ENCODE measurements around the gene LRIT3. TPM values are rescaled to one million over a fixed set of nuclear protein-coding genes. Genes with fewer than 3 reads are reported as not detected.

The LRIT3 gene
- total RNA-seq, 1 experiment from 2014 or later = not detected

- no peak for DNase-seq (ENCODE audit: low spot score)
Observed at GRCh38 chr4:109908731-109909130, 60.8 kb downstream of the LRIT3 start.

GRCh38 chr4:109910256-109910655 is 62.3 kb downstream of the LRIT3 start:
- DNase-seq (ENCODE audit: low spot score) = no peak

GRCh38 chr4:109912706-109913595 is 65.0 kb downstream of the LRIT3 start, which contains the start of gene EGF:
Gene EGF (plus strand): TSS chr4:109912883. CDS start chr4:109913336, 453 bp downstream.
- DNase-seq (ENCODE audit: low spot score) = peak; percentile 53

GRCh38 chr4:109913596-109914241 is 65.8 kb downstream of the LRIT3 start:
- no peak for DNase-seq (ENCODE audit: low spot score)

- no peak for DNase-seq (ENCODE audit: low spot score)
Observed at GRCh38 chr4:109914322-109914721, 66.4 kb downstream of the LRIT3 start.

GRCh38 chr4:109915385-109916026 is 67.6 kb downstream of the LRIT3 start:
- DNase-seq (ENCODE audit: low spot score) = no peak

- DNase-seq (ENCODE audit: low spot score) = no peak
Observed at GRCh38 chr4:109916027-109916409, 68.1 kb downstream of the LRIT3 start.

GRCh38 chr4:109921384-109921808 is 73.5 kb downstream of the LRIT3 start:
- DNase-seq (ENCODE audit: low spot score) = peak; percentile 92

Other genes starting within 250 kb of the LRIT3 start
- 73.2 and 74.0 TPM in 2 replicates for gene CASP6, start 144.7 kb upstream of the LRIT3 start, total RNA-seq (2014; rRNA removed; shearing (Covaris generic))
- gene PLA2G12A, start 118.0 kb upstream of the LRIT3 start, total RNA-seq (2014; rRNA removed; shearing (Covaris generic)) = 19.9 and 29.4 TPM in 2 replicates
- 1.1 TPM in 1 of 2 replicates, not detected in the other for gene CFI, start 46.1 kb upstream of the LRIT3 start, total RNA-seq (2014; rRNA removed; shearing (Covaris generic))
- gene GAR1, start 32.3 kb upstream of the LRIT3 start, total RNA-seq (2014; rRNA removed; shearing (Covaris generic)) = 6.3 and 14.5 TPM in 2 replicates
- gene RRH, start 20.1 kb upstream of the LRIT3 start, total RNA-seq (2014; rRNA removed; shearing (Covaris generic)) = 0.52 TPM in 1 of 2 replicates, not detected in the other
- gene EGF, start 64.8 kb downstream of the LRIT3 start, total RNA-seq (2014; rRNA removed; shearing (Covaris generic)) = 5.5 and 8.0 TPM in 2 replicates